ENCODE data around the gene HOXD3.

DNA sequence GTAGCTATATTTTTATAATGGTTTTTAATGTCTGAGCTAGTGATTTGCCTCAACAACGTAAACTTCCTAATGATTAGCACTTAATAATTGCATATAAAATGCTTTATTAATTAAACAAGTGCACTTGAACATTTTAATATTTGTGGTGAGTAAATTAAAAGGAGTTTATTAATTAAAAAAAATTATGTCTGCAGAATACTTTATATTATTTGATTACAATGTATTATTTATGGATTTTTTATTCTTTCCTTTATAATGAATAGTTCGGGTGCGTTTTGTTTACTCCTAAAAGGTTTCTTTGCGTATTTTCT is 25.3 kb upstream of the HOXD3 start:
- TF ChIP-seq TCF12 (IDR thresholded peaks at IDR 0.05; ENCODE audit: low read depth) (no peak), CEBPB (IDR thresholded peaks at IDR 0.05) (no peak), EP300 (IDR thresholded peaks at IDR 0.05; ENCODE audit: borderline replicate concordance) (no peak), ZBTB7A (IDR thresholded peaks at IDR 0.05; ENCODE audit: low read depth) (no peak), RAD21 (IDR thresholded peaks at IDR 0.05; ENCODE audit: low read depth) (no peak), EGR1 (IDR thresholded peaks at IDR 0.05) (no peak), TAF1 (IDR thresholded peaks at IDR 0.05; ENCODE audit: low read depth) (no peak), NFIC (IDR thresholded peaks at IDR 0.05) (no peak), FOXM1 (IDR thresholded peaks at IDR 0.05; ENCODE audit: borderline replicate concordance, low read depth) (no peak)
- TF ChIP-seq, protein P1, sequence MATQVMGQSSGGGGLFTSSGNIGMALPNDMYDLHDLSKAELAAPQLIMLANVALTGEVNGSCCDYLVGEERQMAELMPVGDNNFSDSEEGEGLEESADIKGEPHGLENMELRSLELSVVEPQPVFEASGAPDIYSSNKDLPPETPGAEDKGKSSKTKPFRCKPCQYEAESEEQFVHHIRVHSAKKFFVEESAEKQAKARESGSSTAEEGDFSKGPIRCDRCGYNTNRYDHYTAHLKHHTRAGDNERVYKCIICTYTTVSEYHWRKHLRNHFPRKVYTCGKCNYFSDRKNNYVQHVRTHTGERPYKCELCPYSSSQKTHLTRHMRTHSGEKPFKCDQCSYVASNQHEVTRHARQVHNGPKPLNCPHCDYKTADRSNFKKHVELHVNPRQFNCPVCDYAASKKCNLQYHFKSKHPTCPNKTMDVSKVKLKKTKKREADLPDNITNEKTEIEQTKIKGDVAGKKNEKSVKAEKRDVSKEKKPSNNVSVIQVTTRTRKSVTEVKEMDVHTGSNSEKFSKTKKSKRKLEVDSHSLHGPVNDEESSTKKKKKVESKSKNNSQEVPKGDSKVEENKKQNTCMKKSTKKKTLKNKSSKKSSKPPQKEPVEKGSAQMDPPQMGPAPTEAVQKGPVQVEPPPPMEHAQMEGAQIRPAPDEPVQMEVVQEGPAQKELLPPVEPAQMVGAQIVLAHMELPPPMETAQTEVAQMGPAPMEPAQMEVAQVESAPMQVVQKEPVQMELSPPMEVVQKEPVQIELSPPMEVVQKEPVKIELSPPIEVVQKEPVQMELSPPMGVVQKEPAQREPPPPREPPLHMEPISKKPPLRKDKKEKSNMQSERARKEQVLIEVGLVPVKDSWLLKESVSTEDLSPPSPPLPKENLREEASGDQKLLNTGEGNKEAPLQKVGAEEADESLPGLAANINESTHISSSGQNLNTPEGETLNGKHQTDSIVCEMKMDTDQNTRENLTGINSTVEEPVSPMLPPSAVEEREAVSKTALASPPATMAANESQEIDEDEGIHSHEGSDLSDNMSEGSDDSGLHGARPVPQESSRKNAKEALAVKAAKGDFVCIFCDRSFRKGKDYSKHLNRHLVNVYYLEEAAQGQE (IDR thresholded peaks at IDR 0.05; ENCODE audit: low read depth), result no peak
- TF ChIP-seq, protein P2, sequence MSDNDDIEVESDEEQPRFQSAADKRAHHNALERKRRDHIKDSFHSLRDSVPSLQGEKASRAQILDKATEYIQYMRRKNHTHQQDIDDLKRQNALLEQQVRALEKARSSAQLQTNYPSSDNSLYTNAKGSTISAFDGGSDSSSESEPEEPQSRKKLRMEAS (IDR thresholded peaks at IDR 0.05), result no peak
- TF ChIP-seq, protein P3, sequence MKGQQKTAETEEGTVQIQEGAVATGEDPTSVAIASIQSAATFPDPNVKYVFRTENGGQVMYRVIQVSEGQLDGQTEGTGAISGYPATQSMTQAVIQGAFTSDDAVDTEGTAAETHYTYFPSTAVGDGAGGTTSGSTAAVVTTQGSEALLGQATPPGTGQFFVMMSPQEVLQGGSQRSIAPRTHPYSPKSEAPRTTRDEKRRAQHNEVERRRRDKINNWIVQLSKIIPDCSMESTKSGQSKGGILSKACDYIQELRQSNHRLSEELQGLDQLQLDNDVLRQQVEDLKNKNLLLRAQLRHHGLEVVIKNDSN (IDR thresholded peaks at IDR 0.05), result no peak
